IMR-90 (cell line): ENCODE measurements around the gene VDAC2.
"Not testable (repeated sequence)": the region's sequence is repeated elsewhere in the genome, so short reads cannot be mapped to it uniquely, and the experiment has no call there.

Source experiments
- CTCF ChIP-seq: conservative IDR thresholded peaks from 2 replicates; pipeline ENCODE4 v1.5.1; 2012; ENCODE audit warnings: mild to moderate bottlenecking, low read depth, low read length, improper control_type of control experiment
- MAFK ChIP-seq: IDR thresholded peaks from 2 replicates; pipeline ENCODE4 v1.6.1; 2012; ENCODE audit warnings: low read depth, low read length, improper control_type of control experiment
- MXI1 ChIP-seq: IDR thresholded peaks from 2 replicates; pipeline ENCODE4 v1.6.1; 2012; ENCODE audit warnings: low read depth, mild to moderate bottlenecking, low read length, moderate library complexity, borderline replicate concordance
- POLR2A ChIP-seq: IDR thresholded peaks from 2 replicates; pipeline ENCODE4 v1.6.1; 2012; ENCODE audit warnings: mild to moderate bottlenecking, low read depth, low read length
- RAD21 ChIP-seq: IDR thresholded peaks from 2 replicates; pipeline ENCODE4 v1.6.1; 2012; ENCODE audit warnings: low read length, improper control_type of control experiment
- RCOR1 ChIP-seq: IDR thresholded peaks from 2 replicates; pipeline ENCODE4 v1.6.1; 2012; ENCODE audit warnings: mild to moderate bottlenecking, low read length, improper control_type of control experiment; ENCODE audit not compliant: insufficient replicate concordance

DNA sequence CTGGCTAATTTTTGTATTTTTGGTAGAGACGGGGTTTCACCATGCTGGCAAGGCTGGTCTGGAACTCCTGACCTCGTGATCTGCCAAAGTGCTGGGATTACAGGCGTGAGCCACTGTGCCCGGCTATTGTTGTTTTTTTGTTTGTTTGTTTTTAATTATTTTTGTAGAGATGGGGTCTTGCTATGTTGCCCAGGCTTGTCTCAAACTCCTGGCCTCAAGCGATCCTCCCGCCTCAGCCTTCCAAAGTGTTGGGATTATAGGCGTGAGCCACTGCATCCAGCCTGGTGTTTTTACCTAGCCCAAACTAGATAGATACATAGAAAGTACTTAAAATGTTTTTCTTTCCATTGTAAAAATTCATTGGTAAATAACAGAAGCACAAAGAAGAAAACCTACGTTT is 10.9 kb downstream of the VDAC2 start:
- TF ChIP-seq POLR2A, CTCF, MAFK, RCOR1, RAD21, MXI1: not testable (repeated sequence)
